GM19099 (cell line): ENCODE results near the gene KIRREL3.

Experiments
- POLR2A ChIP-seq: IDR thresholded peaks from 3 replicates; pipeline ENCODE4 v1.6.1; 2011; ENCODE audit warnings: low read depth; ENCODE audit not compliant: insufficient read length; ENCODE audit errors: extremely low read depth

KIRREL3 gene

DNA sequence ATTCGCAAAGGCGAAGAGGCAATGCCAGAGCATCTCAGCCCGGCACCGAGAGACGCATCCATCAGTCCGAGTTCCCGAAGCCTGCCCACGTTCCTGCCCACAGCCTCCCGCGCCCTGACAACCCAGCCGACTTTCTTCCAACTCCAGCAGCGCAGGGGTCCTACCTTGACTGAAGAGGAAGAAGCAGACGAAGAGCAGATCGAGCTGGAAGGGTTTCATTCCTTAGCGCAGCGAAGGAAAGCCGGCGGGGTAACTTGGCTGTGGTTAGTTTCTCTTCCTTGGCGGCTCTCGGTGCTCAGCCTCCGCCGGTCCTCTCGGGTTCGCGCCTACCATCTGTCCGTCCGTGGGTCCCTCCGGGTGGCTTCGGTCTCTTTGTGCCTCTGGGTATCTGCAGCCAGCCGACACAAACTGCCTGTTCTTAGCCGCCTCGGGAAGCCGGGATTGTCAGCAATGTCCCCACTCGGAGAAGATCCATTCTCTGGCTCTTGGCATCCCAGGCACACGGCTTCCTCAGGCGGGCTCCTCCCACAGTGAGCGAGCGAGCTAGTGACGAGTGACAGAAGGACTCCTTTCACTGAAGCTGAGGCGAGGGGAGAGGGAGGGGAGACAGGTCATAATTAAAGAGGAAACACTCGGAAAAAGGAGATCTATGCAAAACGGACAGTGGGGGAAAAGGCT, at the start of gene KIRREL3:
Gene KIRREL3 (minus strand): TSS at position 480 of the 678 bp plus-strand sequence.
- TF ChIP-seq POLR2A: no peak

DNA sequence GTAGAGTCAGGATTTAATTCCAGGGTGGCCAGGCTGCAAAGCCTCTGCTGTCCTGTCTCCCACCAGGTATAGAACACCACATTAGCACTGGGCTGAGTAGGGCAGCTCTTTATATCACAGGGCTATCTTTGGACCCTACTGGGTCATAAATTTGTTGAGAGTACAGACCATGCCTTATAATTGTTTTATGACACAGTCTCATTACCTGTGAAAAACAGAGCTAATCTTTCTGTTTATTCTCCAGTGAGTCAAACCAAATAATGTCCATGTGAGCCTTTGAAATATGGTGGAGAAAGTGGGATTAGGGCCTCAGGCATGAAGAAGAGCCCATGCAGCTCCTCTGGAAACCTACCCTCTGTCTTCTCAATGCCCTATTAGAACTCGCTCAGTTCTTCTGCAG, 49.6 kb upstream of the KIRREL3 start:
- no peak for TF ChIP-seq POLR2A

DNA sequence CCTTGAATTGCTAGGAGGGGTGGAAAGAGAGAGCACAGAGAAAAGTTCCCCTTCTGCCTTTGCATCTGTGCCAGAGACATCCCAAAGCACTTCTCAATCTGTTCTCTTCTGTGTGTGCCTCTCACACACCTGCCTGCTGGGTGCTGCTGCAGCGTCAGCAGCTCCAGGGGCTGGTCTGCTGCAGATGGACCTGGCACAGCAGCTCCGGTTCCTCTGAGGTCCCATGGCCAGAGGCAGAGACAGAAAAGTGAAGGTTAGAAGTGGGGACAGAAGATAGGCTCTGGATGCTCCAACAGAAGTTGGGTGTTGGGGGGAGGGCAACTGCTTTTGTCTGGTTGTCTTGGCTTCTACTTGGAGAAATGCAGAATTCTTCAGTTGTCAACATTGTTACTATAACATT, 48.9 kb upstream of the KIRREL3 start:
- no peak for TF ChIP-seq POLR2A

DNA sequence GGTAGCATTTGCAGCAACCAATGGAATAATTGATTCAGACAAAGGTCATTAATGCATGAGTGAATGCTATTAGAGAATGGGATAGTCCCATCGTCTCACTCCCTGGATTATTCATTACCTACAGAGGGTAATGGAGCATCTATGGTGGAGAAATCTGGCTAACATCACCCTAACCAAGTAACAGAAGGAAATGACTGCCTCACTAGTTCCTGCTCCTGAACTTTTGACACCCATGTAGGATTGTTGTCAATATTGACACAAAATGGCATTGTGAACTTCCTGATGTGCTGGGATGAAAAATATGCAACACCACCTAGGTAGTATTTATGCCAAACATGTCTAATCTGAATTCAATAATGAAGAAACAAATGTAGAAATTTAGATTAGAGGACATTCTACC, 44.0 kb upstream of the KIRREL3 start:
- no peak for TF ChIP-seq POLR2A

DNA sequence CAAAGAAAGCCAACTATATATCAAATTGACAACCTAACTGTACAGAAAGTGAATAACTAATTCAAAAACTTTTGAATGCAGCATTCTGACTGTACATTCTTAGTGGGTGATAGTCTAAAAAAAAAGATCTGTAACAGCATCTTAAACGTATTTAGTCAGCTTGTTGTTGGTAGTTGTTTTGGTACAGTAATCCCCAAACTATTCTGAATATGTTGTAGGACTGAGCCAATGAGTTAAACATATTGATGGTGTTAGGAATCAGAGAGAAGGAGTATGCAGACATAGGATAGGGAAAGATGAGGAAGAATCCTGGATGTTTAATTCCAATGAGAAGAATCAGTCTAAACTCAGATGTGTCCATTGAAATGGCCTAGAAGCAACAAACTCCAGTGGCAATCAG, 41.9 kb upstream of the KIRREL3 start:
- TF ChIP-seq POLR2A: no peak

DNA sequence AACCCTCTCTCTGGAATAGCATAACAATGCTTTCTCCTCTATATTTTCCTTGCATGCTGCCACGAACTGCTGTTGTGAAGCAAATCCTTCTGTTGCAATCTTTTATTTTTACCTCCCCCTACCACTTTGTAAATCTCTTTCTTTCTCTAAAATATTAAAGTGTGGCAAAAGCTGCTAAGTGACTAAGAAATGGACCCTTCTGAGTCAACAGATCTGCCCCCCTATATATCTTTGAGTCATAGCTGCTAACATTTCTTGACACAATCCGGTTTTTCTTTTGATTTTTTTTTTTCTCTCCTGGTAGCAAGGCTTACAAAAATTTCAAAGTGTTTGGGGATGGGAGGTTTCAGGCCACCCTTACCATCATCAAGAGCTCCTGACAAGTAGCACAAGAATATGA, 39.0 kb upstream of the KIRREL3 start:
- TF ChIP-seq POLR2A: no peak

DNA sequence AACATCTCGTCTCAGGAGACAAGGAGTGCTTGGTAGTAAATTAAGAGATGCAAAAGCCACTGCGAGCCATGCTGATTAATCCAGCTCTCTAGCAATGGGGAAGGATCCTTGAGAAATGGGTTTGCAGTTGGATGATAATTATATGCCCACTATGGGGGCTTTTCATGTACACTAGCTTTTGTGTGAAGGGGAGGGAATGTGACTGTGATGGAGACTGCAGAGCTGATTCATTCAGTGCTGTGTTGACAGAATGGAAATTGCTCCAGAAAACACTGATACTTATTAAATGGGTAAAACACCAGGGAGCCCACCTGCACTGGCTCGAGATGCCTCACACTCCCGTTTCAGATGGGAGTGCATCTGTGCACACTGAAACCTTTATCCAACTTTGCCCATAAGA, 37.0 kb upstream of the KIRREL3 start:
- no peak for TF ChIP-seq POLR2A

DNA sequence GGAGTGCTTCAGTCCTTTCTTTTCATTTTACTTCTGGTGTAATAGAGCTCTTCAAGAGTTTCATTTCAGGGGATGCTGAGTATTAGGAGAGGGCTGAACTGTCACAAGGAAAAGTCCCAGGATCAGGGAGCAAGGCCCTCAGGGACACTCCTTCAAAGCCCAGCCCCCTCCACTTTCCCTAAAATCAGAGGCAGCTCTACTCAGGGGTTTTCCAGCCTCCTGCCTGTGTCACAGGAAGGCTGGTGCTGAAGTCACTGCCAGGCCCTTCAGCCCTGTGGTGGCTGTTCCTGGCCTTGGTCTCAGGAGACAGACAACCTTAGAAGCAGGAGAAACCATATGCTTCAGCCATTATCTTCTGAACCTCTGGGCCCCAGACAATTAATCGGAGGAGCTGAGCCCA, 36.4 kb upstream of the KIRREL3 start:
- TF ChIP-seq POLR2A: no peak

DNA sequence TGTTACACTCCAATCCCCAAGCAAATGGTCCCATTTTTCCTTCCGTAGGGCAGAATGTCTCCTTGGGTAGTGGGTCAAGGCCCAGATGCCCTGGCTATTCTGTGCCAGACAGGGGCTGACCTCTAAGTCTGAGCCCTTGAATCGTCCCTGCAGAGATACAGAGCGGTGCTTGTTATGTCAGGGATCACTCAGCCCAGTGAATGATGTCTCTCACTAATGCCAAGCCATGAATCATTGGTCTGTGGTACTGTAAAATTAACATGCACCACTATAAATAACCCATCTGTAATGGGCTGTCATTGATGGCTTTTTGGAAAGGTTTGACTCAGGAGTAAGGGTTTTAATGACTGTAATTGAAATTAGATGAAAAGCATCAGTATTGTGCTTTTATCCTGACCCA, 35.3 kb upstream of the KIRREL3 start:
- no peak for TF ChIP-seq POLR2A

DNA sequence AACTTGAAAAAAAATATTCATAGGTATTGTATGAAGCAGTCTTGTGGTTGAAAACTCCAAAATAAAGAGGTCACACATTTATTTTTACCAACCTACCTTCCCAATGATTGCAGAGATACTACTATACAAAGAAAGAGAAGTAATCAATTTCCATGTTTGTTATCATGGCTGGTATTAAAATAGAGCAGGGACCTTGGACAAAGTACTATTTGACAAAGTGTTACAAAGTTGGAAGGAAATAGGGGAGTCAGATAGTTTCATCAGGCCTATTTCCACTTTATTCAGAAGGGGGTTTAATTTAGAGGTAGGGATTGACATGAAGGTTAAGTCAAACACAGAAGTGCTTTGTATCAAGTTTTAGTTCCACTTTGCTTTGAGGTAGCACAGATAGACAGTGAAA, 34.4 kb upstream of the KIRREL3 start:
- TF ChIP-seq POLR2A: no peak

DNA sequence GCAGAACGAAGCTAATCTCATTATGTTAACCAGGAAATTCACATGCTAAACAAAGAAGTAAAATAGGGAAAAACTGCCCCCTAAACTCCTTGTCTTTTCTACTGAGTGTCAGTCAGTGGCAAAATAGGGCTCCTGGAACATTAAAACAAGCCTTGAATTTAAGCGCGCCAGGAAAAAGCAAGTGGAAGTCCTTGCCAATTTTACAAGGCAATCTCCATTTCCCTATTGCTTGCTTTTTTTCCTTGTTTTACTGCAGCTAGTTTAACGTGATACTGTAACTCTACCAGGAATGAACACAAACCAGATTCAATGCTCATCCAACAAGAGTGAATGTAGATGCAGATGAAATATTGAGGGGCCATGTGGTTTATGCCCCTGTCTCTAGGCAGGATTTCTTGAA, 28.1 kb upstream of the KIRREL3 start:
- TF ChIP-seq POLR2A: no peak

DNA sequence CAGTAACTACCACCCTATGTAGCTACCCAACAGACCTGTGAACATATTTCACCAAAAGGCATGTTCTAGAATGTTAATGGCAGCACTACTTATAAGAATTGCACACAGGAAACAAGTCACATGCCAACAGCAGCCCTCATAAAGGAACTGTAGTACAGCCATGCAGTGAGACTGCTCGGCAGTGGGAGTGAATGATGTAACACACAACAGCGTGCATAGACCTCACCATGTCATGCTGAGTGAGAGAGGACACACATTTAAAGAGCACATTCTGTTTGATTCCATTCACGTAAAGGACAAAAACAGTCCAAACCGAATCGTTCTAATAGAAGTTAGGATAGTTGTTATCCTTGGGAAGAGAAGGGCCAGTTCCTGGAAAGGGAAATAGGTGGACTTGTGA, 27.2 kb upstream of the KIRREL3 start:
- TF ChIP-seq POLR2A: no peak

DNA sequence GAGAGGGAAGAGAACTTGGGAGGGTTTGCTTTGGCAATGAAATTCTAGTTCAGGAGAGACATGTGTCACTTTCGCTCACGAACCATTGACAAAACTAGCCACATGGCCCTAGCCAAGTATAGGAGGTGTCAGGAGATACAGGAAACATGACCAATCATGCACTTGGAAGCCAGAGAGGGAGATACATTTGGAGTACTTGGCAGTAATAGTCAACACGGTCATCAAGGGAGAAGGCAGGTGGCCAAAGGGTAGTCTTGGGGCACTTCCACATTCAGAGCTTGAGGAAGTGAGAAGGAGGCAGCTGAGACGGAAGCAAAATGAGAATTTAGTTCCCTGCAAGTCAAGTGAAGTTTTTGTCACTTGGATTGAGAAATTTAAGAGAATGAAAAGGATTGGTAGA, 26.4 kb upstream of the KIRREL3 start:
- no peak for TF ChIP-seq POLR2A

DNA sequence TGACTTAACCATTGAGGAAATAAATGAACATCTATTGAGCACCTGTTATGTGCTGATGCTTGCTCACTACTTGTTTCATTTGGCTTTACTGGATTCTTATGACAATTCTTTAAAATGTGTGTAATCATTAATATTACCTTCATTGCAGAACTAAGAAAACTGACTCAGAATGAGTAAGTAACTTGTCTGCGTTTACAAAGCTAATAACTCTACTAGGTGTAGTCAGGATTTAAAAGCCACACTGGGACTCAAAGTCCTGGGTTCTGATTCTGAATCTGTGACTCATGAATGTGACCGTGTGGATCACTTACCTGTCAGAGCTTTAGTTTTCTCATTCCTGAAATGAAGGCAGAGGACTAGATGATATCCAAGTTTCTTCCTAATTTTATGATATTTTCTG, 23.4 kb upstream of the KIRREL3 start:
- no peak for TF ChIP-seq POLR2A

DNA sequence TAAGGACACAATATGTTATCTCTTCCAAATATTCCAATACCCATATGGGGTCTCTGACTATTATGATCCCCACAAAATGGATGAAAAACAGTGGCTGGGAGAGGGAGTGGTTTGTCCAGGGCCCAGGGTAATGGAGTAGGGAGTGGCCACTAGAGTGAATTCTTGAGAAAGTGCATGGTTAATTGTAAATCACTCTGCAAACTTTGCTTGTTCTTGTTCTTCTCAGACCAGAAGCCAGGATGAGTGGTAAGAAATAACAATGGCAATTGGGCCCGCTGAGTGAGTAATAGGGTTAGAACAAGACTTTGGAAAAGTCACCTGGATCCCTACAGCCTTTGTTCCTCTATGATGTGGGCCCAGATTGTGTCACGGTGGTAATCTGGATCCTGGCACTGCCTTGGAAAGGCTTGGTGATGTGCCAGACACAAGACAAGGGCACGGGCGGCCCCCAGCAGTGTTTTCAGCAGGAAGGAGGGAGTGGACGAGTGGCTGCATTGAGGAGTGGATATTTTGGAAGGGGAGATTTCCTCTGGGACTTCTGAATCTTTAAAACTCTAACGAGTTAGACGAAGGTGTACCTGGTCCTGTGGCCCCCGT, 18.2 kb upstream of the KIRREL3 start:
- no peak for TF ChIP-seq POLR2A

DNA sequence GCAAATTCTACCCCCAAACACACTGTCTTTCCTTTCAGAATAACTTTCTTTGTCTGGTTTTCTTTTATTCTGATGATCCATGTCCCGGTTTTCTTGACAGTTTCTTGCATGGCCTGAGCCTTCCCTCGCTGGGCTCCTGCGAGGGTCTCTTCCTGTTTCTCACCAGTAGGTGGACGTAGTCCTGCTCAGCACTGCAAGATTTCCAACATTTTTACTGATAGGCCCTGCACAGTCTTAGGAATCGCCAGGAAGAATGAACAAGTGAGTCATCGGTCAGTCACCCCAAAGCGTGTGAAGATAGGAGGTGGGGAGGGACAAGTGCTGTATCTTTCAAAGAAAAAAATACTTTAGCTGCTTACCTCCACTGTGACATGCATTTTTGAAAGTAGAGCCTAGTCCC, 16.9 kb upstream of the KIRREL3 start:
- no peak for TF ChIP-seq POLR2A

DNA sequence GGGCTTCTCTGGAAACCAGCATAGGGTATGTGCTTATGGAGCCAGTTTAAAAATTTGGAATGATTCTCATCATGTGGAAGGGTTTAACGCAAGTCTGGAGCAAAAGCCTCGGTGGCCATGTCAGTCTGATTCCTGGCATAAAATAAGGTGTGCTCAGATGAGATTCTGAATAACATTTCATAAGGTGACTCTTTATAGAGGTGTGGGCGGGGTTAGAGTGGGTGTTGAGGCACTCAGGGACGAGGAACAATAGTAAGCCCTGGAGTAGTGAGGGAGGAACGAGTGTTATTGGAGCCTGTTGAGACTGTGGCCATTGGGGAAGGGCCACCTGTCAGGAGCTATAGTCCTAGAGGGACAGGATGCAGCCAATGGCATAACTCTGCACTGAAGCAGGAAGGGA, 13.0 kb upstream of the KIRREL3 start:
- TF ChIP-seq POLR2A: no peak
